ENCODE results near the gene DCC. TPM values are rescaled to one million over a fixed set of nuclear protein-coding genes. Genes with fewer than 3 reads are reported as not detected.

Gene DCC
- total RNA-seq, 1 donor from 2014 or later: 5.6 TPM

- H3K27ac Mint-ChIP-seq (ENCODE audit: unreplicated experiment): no peak overlapping the region
- H3K36me3 Mint-ChIP-seq (ENCODE audit: unreplicated experiment): no peaks in the 10 kb centered on the region
- H3K4me3 Mint-ChIP-seq (ENCODE audit: unreplicated experiment): no peak overlapping the region
- H3K9me3 Mint-ChIP-seq (ENCODE audit: unreplicated experiment): peaks cover 2% of the 10 kb centered on the region
- DNase-seq: no peak
- H3K27me3 Mint-ChIP-seq (ENCODE audit: unreplicated experiment): no peaks in the 10 kb centered on the region
- TF ChIP-seq CTCF (IDR thresholded peaks at IDR 0.05; ENCODE audit: partially characterized antibody, unreplicated experiment): no peak
- no peaks in the 10 kb centered on the region for H3K4me1 Mint-ChIP-seq (ENCODE audit: low read depth, unreplicated experiment)
Observed at GRCh38 chr18:52391810-52392559, 52.0 kb downstream of the DCC start.

DNA sequence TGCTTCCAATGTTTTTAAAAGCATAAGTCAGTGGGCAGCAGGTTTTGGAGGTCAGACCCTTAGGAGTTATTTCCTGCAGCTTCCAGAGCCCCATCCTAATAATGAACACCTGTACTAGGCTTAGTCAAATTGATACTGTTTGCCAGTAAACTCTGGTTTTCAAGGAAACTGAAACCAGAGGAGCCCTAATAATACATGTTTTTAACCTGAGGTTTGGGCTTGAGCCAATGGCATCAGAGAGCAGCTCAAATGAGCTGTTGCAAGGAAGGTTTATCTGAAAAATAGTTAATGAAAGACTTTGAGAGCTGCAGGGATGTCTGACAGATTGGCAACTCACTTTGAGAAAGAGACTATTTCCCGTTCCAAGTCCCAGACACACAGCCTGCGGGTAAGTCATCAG is 54.6 kb downstream of the DCC start:
- peaks cover 2% of the 10 kb centered on the region for H3K9me3 Mint-ChIP-seq (ENCODE audit: unreplicated experiment)
- TF ChIP-seq CTCF (IDR thresholded peaks at IDR 0.05; ENCODE audit: partially characterized antibody, unreplicated experiment): no peak
- no peaks in the 10 kb centered on the region for H3K27me3 Mint-ChIP-seq (ENCODE audit: unreplicated experiment)
- H3K36me3 Mint-ChIP-seq (ENCODE audit: unreplicated experiment): no peaks in the 10 kb centered on the region
- no peak overlapping the region for H3K4me3 Mint-ChIP-seq (ENCODE audit: unreplicated experiment)
- no peaks in the 10 kb centered on the region for H3K4me1 Mint-ChIP-seq (ENCODE audit: low read depth, unreplicated experiment)
- H3K27ac Mint-ChIP-seq (ENCODE audit: unreplicated experiment): no peak overlapping the region
- DNase-seq: no peak

GRCh38 chr18:52395146-52395852 is 55.3 kb downstream of the DCC start:
- Mint-ChIP-seq H3K36me3 (ENCODE audit: unreplicated experiment) (no peaks in the 10 kb centered on the region), H3K9me3 (ENCODE audit: unreplicated experiment) (peaks cover 2% of the 10 kb centered on the region), H3K27ac (ENCODE audit: unreplicated experiment) (no peak overlapping the region), H3K4me1 (ENCODE audit: low read depth, unreplicated experiment) (no peaks in the 10 kb centered on the region), H3K4me3 (ENCODE audit: unreplicated experiment) (no peak overlapping the region), H3K27me3 (ENCODE audit: unreplicated experiment) (no peaks in the 10 kb centered on the region)
- no peak for TF ChIP-seq CTCF (IDR thresholded peaks at IDR 0.05; ENCODE audit: partially characterized antibody, unreplicated experiment)
- no peak for DNase-seq

DNA sequence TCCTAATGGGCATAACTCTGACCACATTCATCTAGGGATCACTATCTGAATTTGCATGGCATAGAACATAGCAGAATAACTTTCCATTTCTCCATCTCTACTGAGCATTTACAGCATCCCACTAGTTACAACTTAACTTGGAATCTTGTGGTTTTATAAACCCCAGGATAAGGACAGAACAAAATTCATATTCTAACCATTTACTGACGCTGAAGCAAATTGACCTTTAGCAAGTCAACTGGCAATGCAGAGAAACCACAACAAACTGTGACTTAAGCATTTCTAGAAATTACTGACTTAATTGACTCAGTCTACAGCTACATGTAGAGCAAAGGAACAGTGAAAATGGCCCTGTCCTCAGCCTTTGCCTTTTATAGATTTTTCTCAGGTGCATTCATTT is 61.2 kb downstream of the DCC start:
- DNase-seq: no peak
- no peak overlapping the region for H3K4me3 Mint-ChIP-seq (ENCODE audit: unreplicated experiment)
- no peaks in the 10 kb centered on the region for H3K27me3 Mint-ChIP-seq (ENCODE audit: unreplicated experiment)
- H3K36me3 Mint-ChIP-seq (ENCODE audit: unreplicated experiment): no peaks in the 10 kb centered on the region
- no peak overlapping the region for H3K27ac Mint-ChIP-seq (ENCODE audit: unreplicated experiment)
- no peaks in the 10 kb centered on the region for H3K9me3 Mint-ChIP-seq (ENCODE audit: unreplicated experiment)
- H3K4me1 Mint-ChIP-seq (ENCODE audit: low read depth, unreplicated experiment): no peaks in the 10 kb centered on the region
- TF ChIP-seq CTCF (IDR thresholded peaks at IDR 0.05; ENCODE audit: partially characterized antibody, unreplicated experiment): no peak

GRCh38 chr18:52402814-52403213 is 62.8 kb downstream of the DCC start:
- no peak overlapping the region for H3K4me3 Mint-ChIP-seq (ENCODE audit: unreplicated experiment)
- no peaks in the 10 kb centered on the region for H3K9me3 Mint-ChIP-seq (ENCODE audit: unreplicated experiment)
- no peak overlapping the region for H3K27ac Mint-ChIP-seq (ENCODE audit: unreplicated experiment)
- H3K36me3 Mint-ChIP-seq (ENCODE audit: unreplicated experiment): no peaks in the 10 kb centered on the region
- no peak for DNase-seq
- no peak for TF ChIP-seq CTCF (IDR thresholded peaks at IDR 0.05; ENCODE audit: partially characterized antibody, unreplicated experiment)
- no peaks in the 10 kb centered on the region for H3K27me3 Mint-ChIP-seq (ENCODE audit: unreplicated experiment)
- no peaks in the 10 kb centered on the region for H3K4me1 Mint-ChIP-seq (ENCODE audit: low read depth, unreplicated experiment)
